Smooth muscle cell (in vitro differentiated cells): ENCODE data around the gene DNAJA3. TPM values are rescaled to one million over a fixed set of nuclear protein-coding genes. Genes with fewer than 3 reads are reported as not detected.
A peak's percentile ranks its signal among the peaks of the same experiment; 100 is the strongest.

Source experiments
- DNase-seq: peaks from one replicate; lab custom pipeline; 2025; ENCODE audit not compliant: unreplicated experiment; lab: John Stamatoyannopoulos, UW
- H2AFZ ChIP-seq: fragments of 200-600 bp; sonication (generic); 2 replicates; pipeline ENCODE4 v1.6.0; 2016; ENCODE audit warnings: antibody characterized with exemption, low read depth, mild to moderate bottlenecking
- H3F3A ChIP-seq: fragments of 200-600 bp; sonication (generic); 2 replicates; pipeline ENCODE4 v1.6.0; 2017; ENCODE audit warnings: antibody characterized with exemption, low read depth
- H3K27ac ChIP-seq: fragments of 200-600 bp; sonication (generic); 2 replicates; pipeline ENCODE4 v1.5.1; 2016; ENCODE audit warnings: low read depth, mild to moderate bottlenecking
- H3K27me3 ChIP-seq: fragments of 200-600 bp; sonication (generic); 2 replicates; pipeline ENCODE4 v1.6.1; 2016; ENCODE audit warnings: low read depth, mild to moderate bottlenecking
- H3K36me3 ChIP-seq: fragments of 200-600 bp; sonication (generic); 2 replicates; pipeline ENCODE4 v1.5.1; 2016; ENCODE audit warnings: low read depth
- H3K4me1 ChIP-seq: fragments of 200-600 bp; sonication (generic); 2 replicates; pipeline ENCODE4 v1.5.1; 2016; ENCODE audit warnings: low read depth
- H3K4me2 ChIP-seq: fragments of 200-600 bp; sonication (generic); 2 replicates; pipeline ENCODE4 v1.6.0; 2016; ENCODE audit warnings: mild to moderate bottlenecking
- H3K4me3 ChIP-seq: fragments of 200-600 bp; sonication (generic); 2 replicates; pipeline ENCODE4 v1.5.1; 2016; ENCODE audit warnings: mild to moderate bottlenecking
- H3K79me2 ChIP-seq: fragments of 200-600 bp; sonication (generic); 2 replicates; pipeline ENCODE4 v1.6.0; 2016; ENCODE audit warnings: low read depth, mild to moderate bottlenecking
- H3K9ac ChIP-seq: fragments of 200-600 bp; sonication (generic); 2 replicates; pipeline ENCODE4 v1.6.0; 2016; ENCODE audit warnings: low read depth
- H3K9me3 ChIP-seq: fragments of 200-600 bp; sonication (generic); replicated peaks from 2 replicates; pipeline ENCODE4 v1.5.1; 2016; ENCODE audit warnings: low read depth
- H4K20me1 ChIP-seq: fragments of 200-600 bp; sonication (generic); 2 replicates; pipeline ENCODE4 v1.6.0; 2016; ENCODE audit warnings: low read depth
- WGBS: methylation state at CpG from one replicate; pipeline ENCODE4 v1.1.7; 2016; ENCODE audit warnings: low lambda C conversion rate; 5-methylcytosine and 5-hydroxymethylcytosine counted together
- polyA plus RNA-seq: library from polyadenylated mRNA; unstranded; fragments of >200 nt; fragmentation: Nextera tagmentation; extraction: Ambion mirVana; gene quantifications from 2 replicates; pipeline ENCODE4 v1.2.1, GENCODE V29; 2016
- total RNA-seq: library from RNA; depleted of rRNA; stranded (reverse); fragments of >200 nt; gene quantifications from 2 replicates; pipeline ENCODE4 v1.2.3, GENCODE V29; 2014
- TF ChIP-seq, protein P1 (sequence below): fragments of 200-600 bp; sonication (generic); IDR thresholded peaks from 2 replicates; pipeline ENCODE4 v1.5.1; 2017; ENCODE audit warnings: borderline replicate concordance, mild to moderate bottlenecking, antibody characterized with exemption; ENCODE audit not compliant: insufficient read depth, poor library complexity, severe bottlenecking

The DNAJA3 gene
- total and polyA plus RNA-seq, 2 experiments from 2014 or later = 42.6 to 42.7 TPM

DNA sequence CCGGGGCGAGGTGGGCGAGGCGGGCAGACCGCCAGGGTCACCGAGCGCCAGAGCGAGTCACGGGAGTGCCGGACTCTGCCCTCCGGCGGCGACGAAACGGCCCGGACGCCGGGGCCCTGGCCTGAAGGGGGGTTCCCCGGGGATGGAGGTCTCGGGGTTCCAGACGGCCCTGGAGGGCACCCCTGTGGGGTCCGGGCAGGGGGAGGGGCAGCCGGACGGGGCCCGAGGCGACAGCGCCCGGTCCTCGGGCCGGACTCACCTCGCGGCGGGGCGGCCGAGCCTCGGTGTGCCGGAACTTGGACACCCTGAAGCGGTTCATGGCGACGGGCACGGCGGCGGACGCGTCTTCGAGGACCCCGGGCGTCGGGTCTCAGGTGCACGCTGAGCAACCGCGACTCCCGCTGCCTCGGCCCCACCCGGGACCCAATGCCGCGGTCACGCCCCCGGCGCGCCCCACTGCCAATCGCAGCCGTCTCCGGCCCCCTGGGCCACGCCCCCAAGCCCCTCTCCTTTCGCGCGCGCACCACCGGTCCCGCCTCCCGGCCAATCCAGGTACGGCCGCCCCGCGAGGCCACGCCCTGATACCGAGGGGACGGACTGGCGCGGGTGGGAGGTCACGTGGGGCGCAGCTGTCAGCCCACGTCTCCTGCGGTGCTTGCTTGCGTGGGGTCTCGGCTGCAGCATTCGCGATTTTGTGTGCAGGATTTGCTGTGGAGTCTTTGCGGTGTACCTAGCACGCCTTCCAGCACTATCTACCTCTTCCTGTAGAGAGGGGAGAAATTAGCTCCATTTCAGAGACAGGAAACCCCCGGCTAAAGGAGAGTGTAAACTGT is 9.3 kb upstream of the DNAJA3 start, which contains the start of gene CORO7:
Gene CORO7 (minus strand): TSS at position 397 of the 833 bp plus-strand sequence. CDS start 78 bp downstream, at position 319.
- WGBS = 2% methylated on average over 58 of the region's 92 CpGs
- Histone ChIP-seq H3K9me3 (no peaks in the 10 kb centered on the region), H3K9ac (peak within 1 kb of the TSS; percentile 77), H3K27me3 (no peaks in the 10 kb centered on the region), H4K20me1 (peaks cover 16% of the 10 kb centered on the region), H3K4me2 (peak within 1 kb of the TSS; percentile 96), H3K36me3 (no peaks in the 10 kb centered on the region), H3K4me1 (no peaks in the 10 kb centered on the region), H3F3A (peaks cover 4% of the 10 kb centered on the region), H3K79me2 (peaks cover 10% of the 10 kb centered on the region), H3K4me3 (peak within 1 kb of the TSS; percentile 72), H2AFZ (peak within 1 kb of the TSS; percentile 86), H3K27ac (no peak within 1 kb of the TSS)
- TF ChIP-seq, protein P1, sequence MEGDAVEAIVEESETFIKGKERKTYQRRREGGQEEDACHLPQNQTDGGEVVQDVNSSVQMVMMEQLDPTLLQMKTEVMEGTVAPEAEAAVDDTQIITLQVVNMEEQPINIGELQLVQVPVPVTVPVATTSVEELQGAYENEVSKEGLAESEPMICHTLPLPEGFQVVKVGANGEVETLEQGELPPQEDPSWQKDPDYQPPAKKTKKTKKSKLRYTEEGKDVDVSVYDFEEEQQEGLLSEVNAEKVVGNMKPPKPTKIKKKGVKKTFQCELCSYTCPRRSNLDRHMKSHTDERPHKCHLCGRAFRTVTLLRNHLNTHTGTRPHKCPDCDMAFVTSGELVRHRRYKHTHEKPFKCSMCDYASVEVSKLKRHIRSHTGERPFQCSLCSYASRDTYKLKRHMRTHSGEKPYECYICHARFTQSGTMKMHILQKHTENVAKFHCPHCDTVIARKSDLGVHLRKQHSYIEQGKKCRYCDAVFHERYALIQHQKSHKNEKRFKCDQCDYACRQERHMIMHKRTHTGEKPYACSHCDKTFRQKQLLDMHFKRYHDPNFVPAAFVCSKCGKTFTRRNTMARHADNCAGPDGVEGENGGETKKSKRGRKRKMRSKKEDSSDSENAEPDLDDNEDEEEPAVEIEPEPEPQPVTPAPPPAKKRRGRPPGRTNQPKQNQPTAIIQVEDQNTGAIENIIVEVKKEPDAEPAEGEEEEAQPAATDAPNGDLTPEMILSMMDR = no peak
- peak; percentile 69 for DNase-seq

DNA sequence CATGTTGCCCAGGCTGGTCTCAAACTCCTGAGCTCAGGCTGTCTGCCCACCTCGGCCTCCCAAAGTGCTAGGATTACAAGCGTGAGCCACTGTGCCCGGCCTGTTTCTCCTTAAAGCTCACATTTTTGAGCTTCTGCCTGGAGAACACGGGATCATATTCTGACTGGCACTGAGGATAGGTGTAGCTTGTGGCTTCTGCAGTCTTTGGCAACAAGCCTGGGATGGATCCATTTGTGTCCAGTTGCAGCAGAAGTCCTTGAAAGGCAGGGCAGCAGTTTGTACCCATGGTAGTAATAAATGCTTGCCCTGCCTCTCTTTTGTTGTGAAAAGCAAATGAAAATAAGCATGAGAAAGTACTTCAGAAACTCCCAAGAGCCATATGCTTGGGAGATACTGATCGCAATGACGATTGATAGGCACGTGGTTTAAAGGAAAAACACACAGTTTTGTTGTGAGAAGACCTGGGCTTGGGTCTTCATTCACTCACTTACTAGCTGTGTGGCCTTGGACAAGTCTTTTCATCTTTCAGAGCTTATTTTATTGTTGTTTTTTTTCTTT is 6.2 kb upstream of the DNAJA3 start:
- H3K4me1 ChIP-seq = peaks cover 1% of the 10 kb centered on the region
- peaks cover 12% of the 10 kb centered on the region for H4K20me1 ChIP-seq
- no peak overlapping the region for H2AFZ ChIP-seq
- peaks cover 4% of the 10 kb centered on the region for H3K79me2 ChIP-seq
- no peaks in the 10 kb centered on the region for H3K9me3 ChIP-seq
- no peak for DNase-seq
- peaks cover 4% of the 10 kb centered on the region for H3F3A ChIP-seq
- no peaks in the 10 kb centered on the region for H3K36me3 ChIP-seq
- no peak overlapping the region for H3K27ac ChIP-seq
- no peak overlapping the region for H3K4me3 ChIP-seq
- 76% methylated on average over 7 of the region's 7 CpGs for WGBS
- H3K4me2 ChIP-seq = no peak overlapping the region
- TF ChIP-seq, protein P1 = no peak
- H3K27me3 ChIP-seq = no peaks in the 10 kb centered on the region
- H3K9ac ChIP-seq = no peak overlapping the region

DNA sequence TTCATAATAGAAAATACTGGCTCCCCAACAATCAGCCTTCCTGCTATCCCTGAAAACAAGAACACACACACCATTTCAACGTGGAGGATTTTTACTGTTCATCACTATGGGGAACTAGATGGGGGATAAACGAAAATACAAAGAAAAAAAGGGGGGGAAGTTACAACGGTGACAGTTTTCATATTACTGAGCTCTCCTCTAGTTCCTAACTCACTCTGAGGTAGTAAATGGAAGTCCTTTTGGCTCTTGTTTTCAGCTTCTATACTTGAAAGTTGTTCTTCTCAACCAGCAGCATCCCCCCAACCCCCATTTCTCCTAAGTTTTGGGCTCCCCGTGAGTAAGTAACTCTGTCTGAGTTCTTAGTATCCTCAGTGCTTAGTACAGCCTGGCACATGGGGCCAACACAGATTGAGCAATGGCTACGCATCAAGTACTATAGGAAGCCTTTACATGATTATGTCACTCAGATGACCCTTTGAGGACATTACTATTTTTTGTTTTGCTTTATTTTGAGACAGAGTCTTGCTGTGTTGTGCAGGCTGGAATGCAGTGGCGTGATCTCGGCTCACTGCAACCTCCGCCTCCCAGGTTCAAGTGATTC is 5.1 kb upstream of the DNAJA3 start:
- Histone ChIP-seq H3K9ac (no peak overlapping the region), H4K20me1 (peaks cover under 1% of the 10 kb centered on the region), H3K27ac (no peak overlapping the region), H2AFZ (no peak overlapping the region), H3K4me3 (no peak overlapping the region), H3K9me3 (no peaks in the 10 kb centered on the region), H3K4me2 (no peak overlapping the region), H3K27me3 (no peaks in the 10 kb centered on the region), H3K36me3 (no peaks in the 10 kb centered on the region), H3F3A (no peaks in the 10 kb centered on the region), H3K79me2 (no peaks in the 10 kb centered on the region), H3K4me1 (peaks cover 4% of the 10 kb centered on the region)
- DNase-seq = no peak
- WGBS = 82% methylated on average over 8 of the region's 8 CpGs
- TF ChIP-seq, protein P1 = no peak
